Activated T-cell treated with anti-CD3 and anti-CD28 coated beads for 24 hours (primary cell): Measurements from ENCODE around the gene PJVK.
A peak's percentile ranks its signal among the peaks of the same experiment; 100 is the strongest.

Experiments used
- DNase-seq: peaks from one replicate; pipeline ENCODE4 v3.0.0-alpha.2; 2020; ENCODE audit warnings: low read depth

The PJVK gene

DNA sequence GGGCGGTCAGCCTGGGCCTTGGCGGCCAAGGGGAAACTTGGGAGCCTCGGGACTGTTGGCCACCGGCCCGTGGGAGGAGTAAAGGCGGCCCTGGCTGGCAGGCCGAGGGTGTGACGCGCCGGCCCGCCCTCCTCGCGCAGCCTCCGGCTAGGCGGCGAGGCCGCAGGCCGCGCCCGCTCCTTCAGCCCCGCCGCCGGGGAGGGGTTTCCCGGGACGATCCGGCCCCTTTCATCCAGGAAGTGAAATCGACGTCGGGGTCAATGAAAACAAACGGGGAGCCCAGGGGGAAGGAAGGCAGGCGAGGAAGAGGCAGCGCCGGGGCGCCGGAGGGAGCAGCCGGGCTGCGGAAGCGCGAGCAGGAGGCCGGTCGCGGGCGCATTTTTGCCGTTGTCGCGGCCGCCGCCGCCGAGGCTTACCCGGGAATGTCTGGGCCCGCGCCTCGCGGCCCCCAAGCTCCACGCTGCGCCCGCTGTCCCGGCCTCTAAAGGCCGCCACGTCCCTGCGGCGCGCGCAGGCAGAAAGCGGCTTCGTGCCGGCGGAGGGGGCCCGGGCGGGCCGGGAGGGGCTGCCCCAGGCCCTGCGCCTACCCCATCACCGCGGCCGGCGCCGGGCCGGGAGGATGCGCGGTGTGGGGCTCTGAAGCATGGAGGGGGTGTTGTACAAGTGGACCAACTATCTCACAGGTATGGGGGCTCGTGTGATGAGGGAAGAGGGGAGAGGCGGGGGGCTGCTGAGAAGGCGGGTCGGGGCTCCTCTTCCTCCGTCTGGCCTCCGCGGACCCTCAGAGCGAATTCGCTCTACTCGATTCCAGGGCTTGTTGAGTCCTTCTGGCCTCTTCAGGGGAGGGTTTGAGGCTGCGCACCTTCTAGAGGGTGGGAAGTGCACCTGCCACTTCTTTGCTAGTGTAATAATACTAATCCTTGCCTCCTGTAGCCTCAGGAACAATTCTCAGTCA, 29.3 kb downstream of the PJVK start, which contains the start of gene PLEKHA3:
TSS of gene PLEKHA3 (plus strand) at position 231 of the 955 bp plus-strand sequence. CDS start at position 644, 413 bp downstream.
- peak; percentile 71 for DNase-seq

DNA sequence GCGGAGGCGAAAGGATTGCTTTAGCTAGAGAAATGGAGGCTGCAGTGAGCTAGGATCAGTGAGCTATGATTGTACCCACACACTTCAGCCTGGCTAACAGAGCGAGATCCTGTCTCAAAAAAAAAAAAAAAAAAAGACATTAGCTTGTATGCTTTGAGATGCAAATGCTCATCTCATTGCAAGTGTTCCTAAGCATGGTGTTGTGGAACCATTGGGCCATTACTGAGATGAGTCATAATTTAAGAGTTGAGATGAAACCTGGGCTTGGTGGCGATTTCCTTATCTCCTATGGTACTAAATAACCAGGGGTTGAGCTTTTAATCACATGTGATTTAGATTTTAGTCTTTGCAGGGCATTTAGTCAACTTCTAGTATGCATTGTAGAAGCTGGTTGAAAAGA, 31.3 kb downstream of the PJVK start:
- no peak for DNase-seq

DNA sequence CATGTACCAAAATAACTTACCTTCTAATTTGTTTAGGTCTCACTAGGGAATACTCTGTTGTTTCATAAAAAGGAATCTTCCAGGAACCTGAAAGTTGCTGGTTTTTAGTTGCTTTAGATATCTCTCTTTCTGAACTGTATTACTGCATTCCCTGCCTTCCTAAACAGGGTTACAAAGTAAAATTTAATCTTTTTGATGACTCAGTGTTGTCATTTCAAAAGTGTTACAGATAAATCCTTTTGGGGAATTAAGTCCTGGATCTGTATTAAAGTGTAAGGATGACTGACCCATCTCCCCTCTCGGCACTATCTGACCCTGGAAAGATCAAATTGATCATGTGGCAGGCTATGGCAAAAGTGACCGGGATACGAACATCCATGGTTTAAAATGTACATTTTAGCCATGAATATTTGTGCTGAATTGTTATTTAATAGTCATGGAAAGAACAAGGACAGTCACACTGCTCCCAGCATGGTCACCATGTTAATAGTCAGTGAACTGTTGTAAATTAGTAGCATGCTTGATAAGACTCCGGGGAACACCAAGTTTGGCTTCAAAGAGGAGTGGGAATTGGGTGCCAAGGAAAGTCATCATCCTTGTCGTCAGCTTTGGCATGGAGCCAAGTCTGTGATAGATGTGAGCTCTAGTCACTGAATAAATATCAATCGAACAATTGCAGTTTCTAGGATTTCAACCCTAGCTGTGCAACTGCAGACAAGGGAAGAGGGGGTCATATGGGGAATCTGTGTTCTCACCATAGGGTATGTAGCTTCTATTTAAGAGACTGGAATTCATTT, 33.3 kb downstream of the PJVK start:
- DNase-seq: no peak

DNA sequence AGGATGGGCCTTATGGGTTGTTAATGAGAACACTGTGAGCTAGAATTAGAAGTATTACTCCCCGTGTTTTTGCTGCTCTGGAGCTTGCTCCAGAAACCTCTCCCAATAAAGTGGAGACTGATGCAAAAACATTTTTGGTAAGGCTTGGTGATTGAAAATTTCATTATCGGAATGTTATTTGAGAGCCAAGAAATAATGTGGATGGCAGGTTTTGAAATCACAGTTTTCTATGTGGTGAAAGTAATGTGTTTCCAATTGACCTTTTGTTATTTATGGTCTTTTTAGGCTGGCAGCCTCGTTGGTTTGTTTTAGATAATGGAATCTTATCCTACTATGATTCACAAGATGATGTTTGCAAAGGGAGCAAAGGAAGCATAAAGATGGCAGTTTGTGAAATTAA, 34.2 kb downstream of the PJVK start:
- no peak for DNase-seq

DNA sequence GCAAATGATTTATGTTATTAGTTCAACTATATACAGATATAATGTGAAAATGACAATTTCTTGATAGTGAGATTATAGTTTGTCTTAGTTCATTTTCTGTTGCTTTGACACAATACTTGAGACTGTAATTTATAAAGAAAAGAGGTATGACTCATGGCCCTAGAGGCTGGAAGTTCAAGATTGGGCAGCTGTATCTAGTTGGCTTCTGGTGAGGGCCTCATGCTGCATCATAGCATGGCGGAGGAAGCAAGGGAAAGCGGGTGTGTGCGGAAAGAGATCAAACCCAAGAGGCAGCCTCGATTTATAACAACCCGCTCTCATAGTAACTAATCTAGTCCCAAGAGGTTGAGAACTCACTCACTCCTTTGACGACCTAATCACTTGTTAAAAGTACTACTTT, 40.4 kb downstream of the PJVK start:
- no peak for DNase-seq

DNA sequence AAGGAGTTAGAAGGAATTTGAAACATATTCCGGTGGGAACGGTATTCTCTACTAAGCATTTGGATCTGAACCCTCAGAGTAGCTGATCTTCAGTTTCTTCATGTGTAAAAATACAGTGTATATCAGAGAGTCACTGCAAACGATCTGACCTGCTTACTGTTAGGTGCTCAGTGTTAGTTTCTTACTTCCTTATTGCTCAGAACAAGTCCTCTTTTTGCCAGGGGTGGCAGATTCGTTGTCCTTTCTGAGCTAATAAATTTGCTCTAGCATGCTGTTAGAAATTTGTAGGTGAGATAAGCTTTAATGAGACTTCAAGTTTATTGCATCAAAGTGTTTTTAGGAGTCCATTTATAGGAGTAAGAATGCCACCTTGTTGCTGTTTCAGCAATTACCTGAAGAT, 44.9 kb downstream of the PJVK start:
- no peak for DNase-seq

DNA sequence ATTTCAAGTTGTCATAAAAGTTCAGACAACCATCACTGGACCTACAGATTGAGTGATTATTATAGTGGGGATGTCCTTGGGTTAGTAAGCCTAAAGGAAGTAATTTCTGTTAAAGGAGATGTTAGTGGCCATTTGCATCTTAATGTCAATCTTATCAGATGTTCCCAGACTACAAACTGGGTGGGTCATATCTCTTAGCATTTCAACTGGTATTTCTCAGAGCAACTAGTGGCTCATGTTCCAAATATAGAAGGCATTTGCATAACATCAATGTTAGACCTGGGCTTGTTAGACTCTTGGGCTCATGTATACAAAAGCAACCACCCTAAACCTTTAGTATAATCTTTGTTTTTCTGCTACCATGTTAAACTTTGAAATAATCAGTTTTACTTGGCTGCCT, 47.0 kb downstream of the PJVK start:
- no peak for DNase-seq

DNA sequence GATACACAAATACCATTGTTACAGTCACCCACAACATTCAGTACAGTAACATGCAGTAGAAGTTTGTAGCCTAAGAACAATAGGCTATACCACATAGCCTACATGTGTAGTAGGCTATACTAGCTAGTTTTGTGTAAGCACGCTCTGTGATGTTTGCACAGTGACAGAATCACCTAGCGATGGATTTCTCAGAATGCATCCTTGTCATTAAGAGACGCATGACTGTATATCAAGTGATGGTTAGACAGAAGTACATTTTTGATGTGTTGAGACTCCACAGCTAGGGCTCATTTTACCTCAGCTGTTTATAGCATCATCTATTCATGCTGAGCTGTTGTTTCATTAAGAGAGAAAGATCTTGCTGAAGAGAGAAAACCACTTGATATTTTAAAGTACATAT, 48.5 kb downstream of the PJVK start:
- DNase-seq: no peak

DNA sequence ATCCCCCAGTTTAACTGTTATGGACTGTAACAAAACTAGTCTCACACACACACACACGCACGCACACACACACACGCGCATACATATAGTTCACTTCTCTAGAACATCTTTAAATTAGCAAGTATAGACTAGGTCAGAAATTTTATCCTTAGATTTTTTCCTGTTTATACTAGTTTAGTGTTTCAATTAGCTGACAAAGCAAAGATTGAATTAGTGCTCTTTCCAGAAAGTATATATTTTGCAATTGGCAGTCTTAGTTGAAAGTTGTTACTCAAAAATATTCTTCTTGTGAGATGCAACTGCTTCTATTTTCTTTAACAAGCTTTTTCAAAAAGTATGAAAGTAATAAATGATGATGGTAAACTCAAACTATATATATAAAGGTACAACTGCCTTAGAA, 51.6 kb downstream of the PJVK start:
- DNase-seq: no peak

DNA sequence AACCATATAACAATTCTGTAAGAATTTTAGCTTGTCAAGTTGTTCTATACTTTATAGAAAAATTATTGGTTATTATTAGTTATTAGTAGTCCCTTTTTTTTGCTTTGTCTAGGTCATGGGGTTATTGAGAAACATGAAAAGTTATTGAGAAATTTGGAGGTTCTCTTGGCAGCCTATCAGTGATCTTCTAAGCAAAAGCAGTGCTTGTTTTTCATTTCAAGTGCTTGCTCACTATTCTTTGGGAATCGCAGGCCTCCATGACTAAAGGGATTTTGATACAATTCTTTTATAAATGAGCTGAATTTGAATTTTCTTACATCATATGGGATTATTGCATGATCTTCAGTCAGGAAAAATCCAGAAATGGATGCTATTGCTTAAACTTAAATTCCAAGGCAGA, 54.9 kb downstream of the PJVK start:
- DNase-seq: no peak

DNA sequence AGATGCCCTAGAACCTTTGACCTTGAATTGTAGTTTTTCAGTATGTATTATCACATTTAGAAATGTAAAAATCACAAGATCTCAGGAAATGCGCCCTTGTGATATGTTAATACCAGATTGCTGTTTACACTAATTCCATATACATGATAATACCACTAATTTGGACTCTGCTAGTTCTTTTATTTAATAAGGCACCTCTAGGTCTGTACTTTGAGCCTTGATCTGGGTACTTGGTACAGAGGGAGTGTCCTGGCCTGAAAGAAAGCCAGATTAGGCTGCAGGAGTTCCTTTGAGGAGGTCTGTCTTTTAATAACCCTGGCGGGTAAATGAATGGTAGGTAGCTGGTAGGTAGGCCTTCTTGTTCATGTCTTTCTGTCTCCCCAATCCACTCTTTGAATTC, 55.3 kb downstream of the PJVK start:
- no peak for DNase-seq

DNA sequence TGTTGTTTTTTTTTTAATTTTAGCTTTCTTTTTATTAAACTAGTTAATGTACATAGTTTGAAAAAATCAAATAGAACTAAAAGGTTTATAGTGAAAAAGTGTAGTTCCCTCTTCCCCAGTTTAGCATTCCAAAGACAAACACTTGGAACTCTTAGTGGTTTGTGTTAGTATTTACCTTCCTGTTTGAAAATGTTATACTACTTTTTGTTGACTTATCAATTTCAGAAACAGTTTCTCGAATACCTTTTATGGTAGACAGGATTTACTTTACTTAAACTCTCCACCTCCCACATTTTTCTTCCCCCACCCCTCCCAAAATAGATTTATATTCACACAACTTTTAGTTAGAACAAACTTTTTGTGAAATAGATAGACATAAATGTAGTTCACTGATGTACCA, 55.8 kb downstream of the PJVK start:
- DNase-seq: no peak

DNA sequence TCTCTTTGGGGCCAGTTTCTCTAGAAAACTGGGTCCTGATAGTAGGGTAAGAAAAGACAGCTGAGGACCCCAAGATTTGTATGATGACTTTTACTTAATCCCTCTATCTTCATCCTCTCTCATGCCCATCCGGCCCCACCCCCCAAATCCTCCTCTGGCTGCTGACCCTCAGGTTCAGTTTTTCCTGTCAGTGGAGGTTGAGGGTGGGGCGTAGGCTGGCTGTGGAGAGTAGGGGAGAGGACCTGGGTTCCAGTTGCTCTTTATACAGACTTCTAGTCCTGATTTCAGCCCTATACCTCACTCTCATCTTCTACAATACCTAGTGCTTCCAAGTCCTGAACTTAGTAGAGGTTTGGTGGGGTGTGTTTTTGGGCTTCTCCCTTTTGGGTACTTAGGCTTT, 57.5 kb downstream of the PJVK start:
- DNase-seq: no peak

DNA sequence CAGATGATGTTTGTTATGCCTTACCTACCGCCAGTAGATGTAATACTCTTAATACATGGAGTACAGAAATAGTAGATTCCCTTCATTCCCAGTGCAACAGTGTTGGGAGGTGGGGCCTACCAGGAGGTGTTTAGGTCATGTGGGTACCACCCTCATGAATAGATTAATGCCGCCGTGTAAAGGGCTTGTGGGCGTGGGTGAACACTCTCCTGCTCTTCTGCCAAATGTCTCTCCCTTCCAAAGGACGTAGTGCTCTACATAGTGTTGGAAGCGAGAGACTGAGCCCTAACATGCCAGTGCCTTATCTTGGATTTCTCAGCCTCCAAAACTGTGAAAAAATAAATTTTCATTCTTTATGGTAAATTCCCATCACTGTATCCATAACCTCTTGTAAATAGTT, 59.2 kb downstream of the PJVK start:
- no peak for DNase-seq
